IMR-90 (cell line): ENCODE results near the gene RNF213. TPM values are rescaled to one million over a fixed set of nuclear protein-coding genes. Genes with fewer than 3 reads are reported as not detected.

Experiments
- ATAC-seq: fragments of 200-7000 bp; cut with Tn5 transposase; 2 replicates; pipeline ENCODE4 v1.9.1; 2020; ENCODE audit warnings: low read depth, mild to moderate bottlenecking, moderate library complexity
- BruUV-seq: library from RNA; stranded (reverse); fragments of 400-500 nt; replicated peaks from 2 replicates; lab custom pipeline; 2021; lab: Mats Ljungman, UMichigan
- CTCF ChIA-PET: fragments of 300-600 bp; formaldehyde crosslinking; extraction: SDS; loops from one replicate; lab custom pipeline; 2021; ENCODE audit warnings: antibody characterized with exemption; lab: Yijun Ruan, JAX
- POLR2A ChIA-PET: fragments of 300-600 bp; sonication (Branson Sonifier 250); formaldehyde crosslinking; loops from one replicate; lab custom pipeline; 2022; ENCODE audit warnings: antibody characterized with exemption; ENCODE audit not compliant: unreplicated experiment; lab: Charles Lee
- DNase-seq: peaks from one replicate; pipeline ENCODE4 v3.0.0; 2013
- H2AFZ ChIP-seq: replicated peaks from 2 replicates; pipeline ENCODE3; 2013; ENCODE audit warnings: low read length, mild to moderate bottlenecking; ENCODE audit not compliant: poor library complexity
- H2AK5ac ChIP-seq: 2 replicates; pipeline ENCODE4 v1.6.1; 2013; ENCODE audit warnings: low read depth, low read length, inconsistent platforms
- H2AK9ac ChIP-seq: replicated peaks from 2 replicates; pipeline ENCODE3; 2013; ENCODE audit warnings: mild to moderate bottlenecking, low read depth, low read length, moderate library complexity; ENCODE audit not compliant: poor library complexity
- H2BK120ac ChIP-seq: 2 replicates; pipeline ENCODE4 v1.6.1; 2013; ENCODE audit warnings: low read depth, low read length, inconsistent platforms
- H2BK15ac ChIP-seq: 3 replicates; pipeline ENCODE4 v1.6.1; 2013; ENCODE audit warnings: low read depth, low read length, inconsistent platforms
- H2BK20ac ChIP-seq: 2 replicates; pipeline ENCODE4 v1.6.1; 2013; ENCODE audit warnings: low read depth, mild to moderate bottlenecking, inconsistent platforms, low read length, moderate library complexity
- H2BK5ac ChIP-seq: 2 replicates; pipeline ENCODE4 v1.6.1; 2013; ENCODE audit warnings: mild to moderate bottlenecking, low read depth, low read length, inconsistent platforms; ENCODE audit not compliant: poor library complexity, severe bottlenecking
- H3K14ac ChIP-seq: replicated peaks from 2 replicates; pipeline ENCODE4 v1.6.1; 2013; ENCODE audit warnings: low read depth, low read length, inconsistent platforms
- H3K18ac ChIP-seq: 2 replicates; pipeline ENCODE4 v1.6.1; 2013; ENCODE audit warnings: low read depth, low read length, control low read depth
- H3K23ac ChIP-seq: 2 replicates; pipeline ENCODE4 v1.6.1; 2013; ENCODE audit warnings: low read depth, low read length, inconsistent platforms
- H3K27ac ChIP-seq: 2 replicates; pipeline ENCODE4 v1.5.1; 2013; ENCODE audit warnings: mild to moderate bottlenecking, control low read depth, low read length; ENCODE audit not compliant: insufficient read depth
- H3K27me3 ChIP-seq: 2 replicates; pipeline ENCODE4 v1.6.1; 2013; ENCODE audit warnings: low read length; ENCODE audit not compliant: control insufficient read depth, insufficient read depth
- H3K36me3 ChIP-seq: 2 replicates; pipeline ENCODE4 v1.6.1; 2013; ENCODE audit warnings: low read length, mixed read lengths; ENCODE audit not compliant: control insufficient read depth, insufficient read depth
- H3K4ac ChIP-seq: 2 replicates; pipeline ENCODE4 v1.6.1; 2013; ENCODE audit warnings: low read depth, low read length, inconsistent platforms
- H3K4me1 ChIP-seq: 2 replicates; pipeline ENCODE4 v1.6.1; 2013; ENCODE audit warnings: low read length, mixed read lengths; ENCODE audit not compliant: control insufficient read depth, insufficient read depth
- H3K4me2 ChIP-seq: 2 replicates; pipeline ENCODE4 v1.6.1; 2013; ENCODE audit warnings: low read depth, mild to moderate bottlenecking, control low read depth, low read length, moderate library complexity
- H3K4me3 ChIP-seq: 2 replicates; pipeline ENCODE4 v1.5.1; 2013; ENCODE audit warnings: low read depth, mild to moderate bottlenecking, control low read depth, low read length, moderate library complexity; ENCODE audit not compliant: insufficient read depth
- H3K56ac ChIP-seq: 2 replicates; pipeline ENCODE4 v1.6.1; 2013; ENCODE audit warnings: low read length, inconsistent platforms; ENCODE audit not compliant: insufficient read depth; ENCODE audit errors: extremely low read depth
- H3K79me1 ChIP-seq, 2 experiments: 2 replicates each; pipeline ENCODE4 v1.6.1; 2013; ENCODE audit warnings: low read length in 2 of 2, inconsistent platforms in 1 of 2, low read depth in 1 of 2
- H3K9ac ChIP-seq: 2 replicates; pipeline ENCODE4 v1.6.1; 2013; ENCODE audit warnings: low read depth, low read length, control low read depth
- H3K9me1 ChIP-seq: 2 replicates; pipeline ENCODE4 v1.6.1; 2013; ENCODE audit warnings: low read length, inconsistent platforms; ENCODE audit not compliant: insufficient read depth
- H3K9me3 ChIP-seq: 2 replicates; pipeline ENCODE4 v1.6.1; 2013; ENCODE audit warnings: low read length; ENCODE audit not compliant: control insufficient read depth, insufficient read depth
- H4K20me1 ChIP-seq: 2 replicates; pipeline ENCODE4 v1.6.1; 2013; ENCODE audit warnings: low read length, inconsistent platforms; ENCODE audit not compliant: insufficient read depth
- H4K5ac ChIP-seq: 2 replicates; pipeline ENCODE4 v1.6.1; 2013; ENCODE audit warnings: mild to moderate bottlenecking, low read depth, low read length, control low read depth
- H4K8ac ChIP-seq, 2 experiments: 2 replicates each; pipeline ENCODE4 v1.6.1; 2013; ENCODE audit warnings: low read depth in 2 of 2, low read length in 2 of 2, control low read depth in 1 of 2, inconsistent platforms in 1 of 2
- H4K91ac ChIP-seq: 2 replicates; pipeline ENCODE4 v1.6.1; 2013; ENCODE audit warnings: low read depth, low read length, inconsistent platforms; ENCODE audit not compliant: insufficient read depth
- CTCF ChIP-seq: conservative IDR thresholded peaks from 2 replicates; pipeline ENCODE4 v1.5.1; 2012; ENCODE audit warnings: mild to moderate bottlenecking, low read depth, low read length, improper control_type of control experiment
- MAZ ChIP-seq: IDR thresholded peaks from 2 replicates; pipeline ENCODE4 v1.6.1; 2012; ENCODE audit warnings: low read depth, mild to moderate bottlenecking, low read length, improper control_type of control experiment, moderate library complexity, borderline replicate concordance
- NFE2L2 ChIP-seq: fragments of 150-350 bp; IDR thresholded peaks from 2 replicates; pipeline ENCODE4 v1.6.1; 2016; ENCODE audit warnings: low read depth, mild to moderate bottlenecking, low read length
- POLR2A ChIP-seq: IDR thresholded peaks from 2 replicates; pipeline ENCODE4 v1.6.1; 2012; ENCODE audit warnings: mild to moderate bottlenecking, low read depth, low read length
- RAD21 ChIP-seq: IDR thresholded peaks from 2 replicates; pipeline ENCODE4 v1.6.1; 2012; ENCODE audit warnings: low read length, improper control_type of control experiment
- RCOR1 ChIP-seq: IDR thresholded peaks from 2 replicates; pipeline ENCODE4 v1.6.1; 2012; ENCODE audit warnings: mild to moderate bottlenecking, low read length, improper control_type of control experiment; ENCODE audit not compliant: insufficient replicate concordance
- RFX5 ChIP-seq: IDR thresholded peaks from 2 replicates; pipeline ENCODE4 v1.8.0; 2012; ENCODE audit warnings: low read depth, mild to moderate bottlenecking, low read length, moderate library complexity
- WGBS, 2 experiments: methylation state at CpG; one replicate each; pipeline versions ENCODE4 v1.1.5 to v1.1.7; 2013; ENCODE audit warnings: missing lambda C conversion rate in 2 of 2; ENCODE audit not compliant: insufficient read length in 1 of 2; ENCODE audit errors: extremely low coverage in 2 of 2; 5-methylcytosine and 5-hydroxymethylcytosine counted together
- dilution Hi-C: fragments of 300-500 bp; cut with HindIII; formaldehyde crosslinking; loops from one replicate; pipeline ENCODE4 v1.14.3; 2018; ENCODE audit warnings: low sequenced_read_pairs; ENCODE audit not compliant: unreplicated experiment
- in situ Hi-C: fragments of 300-500 bp; cut with MboI; formaldehyde crosslinking; loops from 3 replicates; pipeline ENCODE4 v1.14.3; 2019; ENCODE audit warnings: low sequenced_read_pairs, inconsistent platforms, mixed read lengths
- intact Hi-C: fragments of 100-400 bp; cut with micrococcal nuclease; formaldehyde crosslinking; loops from 2 replicates; pipeline ENCODE4 v1.10.0; 2022
- polyA plus RNA-seq, 3 experiments: library from polyadenylated mRNA; depleted of rRNA; stranded (reverse); fragments of >200 nt; gene quantifications; 2 replicates each; pipeline ENCODE4 v1.2.3, GENCODE V29; 2012; ENCODE audit warnings: low replicate concordance in 1 of 3
- total RNA-seq: library from RNA; depleted of rRNA; stranded (reverse); fragments of >200 nt; gene quantifications from 2 replicates; pipeline ENCODE4 v1.2.3, GENCODE V29; 2012

RNF213 gene
- total and polyA plus RNA-seq, 2 of the 4 experiments (the other 2 are of a cell fraction), result 23.4 to 36.0 TPM

GRCh38 chr17:80252871-80253270 lies 7.8 kb upstream of the RNF213 start:
- Histone ChIP-seq H3K79me1 (no peaks in the 10 kb centered on the region), H3K23ac (no peak overlapping the region), H3K18ac (no peak overlapping the region), H2AK9ac (no peak overlapping the region), H3K4ac (no peak overlapping the region), H2BK15ac (no peak overlapping the region), H4K91ac (no peak overlapping the region), H4K20me1 (no peaks in the 10 kb centered on the region), H2BK120ac (peak overlapping the region; percentile 48), H3K36me3 (peaks cover 24% of the 10 kb centered on the region), H2AFZ (no peak overlapping the region), H3K27me3 (no peaks in the 10 kb centered on the region), H3K4me1 (peaks cover 8% of the 10 kb centered on the region), H3K4me3 (no peak overlapping the region), H3K9ac (no peak overlapping the region), H4K8ac (no peak overlapping the region), H3K14ac (no peak overlapping the region), H3K4me2 (no peak overlapping the region), H3K27ac (no peak overlapping the region), H3K56ac (no peak overlapping the region), H2AK5ac (no peak overlapping the region), H2BK20ac (peak overlapping the region; percentile 46), H3K9me3 (no peaks in the 10 kb centered on the region), H3K9me1 (peaks cover 6% of the 10 kb centered on the region; the same call in 1 of the 2 replicates), H4K5ac (no peak overlapping the region), H2BK5ac (no peak overlapping the region)
- ChIA-PET POLR2A (no interaction called here), CTCF (no interaction called here)
- in situ Hi-C loops (no loop called here), dilution Hi-C loops (no loop called here), intact Hi-C loops (loop anchor here (10.0 kb wide), 1 partner anchor 168 kb away; no protein-coding TSS in a partner anchor)
- TF ChIP-seq RFX5 (no peak), MAZ (no peak), RCOR1 (no peak), CTCF (peak; percentile 27), RAD21 (0 out of 2 replicates have a peak, but pooled peaks have one; percentile 8), NFE2L2 (no peak), POLR2A (no peak)
- DNase-seq (no peak), ATAC-seq (no peak)
- WGBS, 2 experiments, result 51% methylated on average over 5 of the region's 13 CpGs; no CpG with 5 or more reads in 1 of the 2 experiments
- BruUV-seq, result no TSS peak
